ENCODE measurements around the gene SLC16A10. TPM values are rescaled to one million over a fixed set of nuclear protein-coding genes. Genes with fewer than 3 reads are reported as not detected.

SLC16A10 gene
- total RNA-seq, 4 donors from 2014 or later: 35.6 to 50.9 (median 43.9) TPM

GRCh38 chr6:111069382-111070104 is 17.8 kb upstream of the SLC16A10 start:
- no peak for TF ChIP-seq CTCF (IDR thresholded peaks at IDR 0.05)
- no peak for TF ChIP-seq POLR2A (IDR thresholded peaks at IDR 0.05)
- 80 to 88% methylated on average over 3 of the region's 3 CpGs for WGBS, 2 donors
- H3K4me3 ChIP-seq (ENCODE audit: low read depth, poor library complexity, severe bottlenecking): no peak overlapping the region
- intact Hi-C loops (cut with DNase I; ENCODE audit: low total_unique reads): no loop called here
- DNase-seq (ENCODE audit: low spot score in 2 of 2): no peak

- intact Hi-C loops (cut with DNase I; ENCODE audit: low total_unique reads): no loop called here
- no peak for DNase-seq (ENCODE audit: low spot score in 2 of 2)
- 65% methylated on average over 11 of the region's 11 CpGs for whole genome bisulfite sequencing, 2 donors
- TF ChIP-seq POLR2A (IDR thresholded peaks at IDR 0.05) (no peak), CTCF (IDR thresholded peaks at IDR 0.05) (no peak)
- H3K4me3 ChIP-seq (ENCODE audit: low read depth, poor library complexity, severe bottlenecking): no peak overlapping the region
These were observed 16.9 kb upstream of the SLC16A10 start for GRCh38 chr6:111070105-111071005.

- intact Hi-C loops (cut with DNase I; ENCODE audit: low total_unique reads): no loop called here
- 89 to 100% methylated on average over 2 of the region's 2 CpGs for WGBS, 2 donors
- no peak for DNase-seq (ENCODE audit: low spot score in 2 of 2)
- TF ChIP-seq CTCF (IDR thresholded peaks at IDR 0.05) (no peak), POLR2A (IDR thresholded peaks at IDR 0.05) (no peak)
- no peak overlapping the region for H3K4me3 ChIP-seq (ENCODE audit: low read depth, poor library complexity, severe bottlenecking)
These were observed 14.4 kb upstream of the SLC16A10 start for GRCh38 chr6:111072801-111073360.

GRCh38 chr6:111074311-111074710 is 13.0 kb upstream of the SLC16A10 start:
- DNase-seq (ENCODE audit: low spot score in 2 of 2): no peak
- no peak overlapping the region for H3K4me3 ChIP-seq (ENCODE audit: low read depth, poor library complexity, severe bottlenecking)
- TF ChIP-seq CTCF (IDR thresholded peaks at IDR 0.05) (no peak), POLR2A (IDR thresholded peaks at IDR 0.05) (no peak)
- intact Hi-C loops (cut with DNase I; ENCODE audit: low total_unique reads): no loop called here

- WGBS, 2 donors: 75 to 78% methylated on average over 5 of the region's 5 CpGs
- TF ChIP-seq CTCF (IDR thresholded peaks at IDR 0.05) (no peak), POLR2A (IDR thresholded peaks at IDR 0.05) (no peak)
- intact Hi-C loops (cut with DNase I; ENCODE audit: low total_unique reads): no loop called here
- H3K4me3 ChIP-seq (ENCODE audit: low read depth, poor library complexity, severe bottlenecking): no peak overlapping the region
- no peak for DNase-seq (ENCODE audit: low spot score in 2 of 2)
These were observed 11.1 kb upstream of the SLC16A10 start for GRCh38 chr6:111076024-111076695.

Measured in lower leg skin (tissue), 4 donors.